ENCODE measurements around the gene GPR180.

- TF ChIP-seq EZH2phosphoT487 (IDR thresholded peaks at IDR 0.05; ENCODE audit: borderline replicate concordance, low read length) (no peak), CTCF (conservative IDR thresholded peaks at IDR 0.05; ENCODE audit: low read depth, low read length) (no peak)
These were observed 77.2 kb downstream of the GPR180 start for GRCh38 chr13:94678845-94679244.
